ENCODE results near the gene RFX7. TPM values are rescaled to one million over a fixed set of nuclear protein-coding genes. Genes with fewer than 3 reads are reported as not detected.

The RFX7 gene
- total RNA-seq, 1 experiment from 2014 or later: 34.4 TPM

DNA sequence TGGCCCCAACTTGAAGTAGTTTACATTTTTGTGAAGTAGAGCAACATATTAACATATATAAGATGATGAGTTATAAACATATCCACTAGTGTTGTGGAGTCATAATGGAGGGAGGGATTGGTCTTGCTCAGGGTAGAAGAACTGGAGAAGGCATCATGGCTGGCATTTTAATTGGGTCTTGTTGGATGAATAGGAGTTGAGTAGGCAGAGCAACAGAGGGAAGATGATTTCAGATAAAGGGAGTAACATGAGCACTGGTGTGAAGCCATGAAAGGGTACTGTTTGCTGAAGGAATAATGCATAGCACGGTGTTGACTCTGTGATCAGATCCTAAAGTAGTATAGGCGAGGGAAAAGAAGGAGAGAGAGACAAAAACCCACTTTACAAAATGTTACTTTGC is 3.6 kb upstream of the RFX7 start:
- Histone ChIP-seq H3K4me3 (ENCODE audit: low read depth, low read length, poor library complexity, severe bottlenecking) (no peak overlapping the region), H3K9me3 (ENCODE audit: low read depth, low read length, poor library complexity, severe bottlenecking) (no peaks in the 10 kb centered on the region), H3K27me3 (replicated peaks; ENCODE audit: insufficient read depth, low read depth, low read length, poor library complexity) (no peaks in the 10 kb centered on the region), H3K27ac (ENCODE audit: low read depth, low read length, poor library complexity, severe bottlenecking) (no peak overlapping the region), H3K4me1 (ENCODE audit: insufficient read depth, low read length, poor library complexity, severe bottlenecking) (peaks cover 15% of the 10 kb centered on the region), H3K36me3 (ENCODE audit: insufficient read depth, low read length, poor library complexity, severe bottlenecking) (no peaks in the 10 kb centered on the region)
- no peak for TF ChIP-seq EZH2 (IDR thresholded peaks at IDR 0.05; ENCODE audit: borderline replicate concordance, low read depth, low read length, poor library complexity, severe bottlenecking)
- TF ChIP-seq, protein P1, sequence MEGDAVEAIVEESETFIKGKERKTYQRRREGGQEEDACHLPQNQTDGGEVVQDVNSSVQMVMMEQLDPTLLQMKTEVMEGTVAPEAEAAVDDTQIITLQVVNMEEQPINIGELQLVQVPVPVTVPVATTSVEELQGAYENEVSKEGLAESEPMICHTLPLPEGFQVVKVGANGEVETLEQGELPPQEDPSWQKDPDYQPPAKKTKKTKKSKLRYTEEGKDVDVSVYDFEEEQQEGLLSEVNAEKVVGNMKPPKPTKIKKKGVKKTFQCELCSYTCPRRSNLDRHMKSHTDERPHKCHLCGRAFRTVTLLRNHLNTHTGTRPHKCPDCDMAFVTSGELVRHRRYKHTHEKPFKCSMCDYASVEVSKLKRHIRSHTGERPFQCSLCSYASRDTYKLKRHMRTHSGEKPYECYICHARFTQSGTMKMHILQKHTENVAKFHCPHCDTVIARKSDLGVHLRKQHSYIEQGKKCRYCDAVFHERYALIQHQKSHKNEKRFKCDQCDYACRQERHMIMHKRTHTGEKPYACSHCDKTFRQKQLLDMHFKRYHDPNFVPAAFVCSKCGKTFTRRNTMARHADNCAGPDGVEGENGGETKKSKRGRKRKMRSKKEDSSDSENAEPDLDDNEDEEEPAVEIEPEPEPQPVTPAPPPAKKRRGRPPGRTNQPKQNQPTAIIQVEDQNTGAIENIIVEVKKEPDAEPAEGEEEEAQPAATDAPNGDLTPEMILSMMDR (conservative IDR thresholded peaks at IDR 0.05; ENCODE audit: low read depth, low read length): no peak
- CTCF ChIA-PET: no interaction called here
- intact Hi-C loops (cut with micrococcal nuclease; ENCODE audit: unreplicated experiment): loop anchor here (10.0 kb wide), 1 partner anchor 118 kb away; the partner anchor contains the start of gene TEX9
- no TSS peak for BruUV-seq (replicated peaks)
- POLR2A ChIA-PET (ENCODE audit: low non-redundant PET): no interaction called here
- DNase-seq (ENCODE audit: low spot score): no peak

DNA sequence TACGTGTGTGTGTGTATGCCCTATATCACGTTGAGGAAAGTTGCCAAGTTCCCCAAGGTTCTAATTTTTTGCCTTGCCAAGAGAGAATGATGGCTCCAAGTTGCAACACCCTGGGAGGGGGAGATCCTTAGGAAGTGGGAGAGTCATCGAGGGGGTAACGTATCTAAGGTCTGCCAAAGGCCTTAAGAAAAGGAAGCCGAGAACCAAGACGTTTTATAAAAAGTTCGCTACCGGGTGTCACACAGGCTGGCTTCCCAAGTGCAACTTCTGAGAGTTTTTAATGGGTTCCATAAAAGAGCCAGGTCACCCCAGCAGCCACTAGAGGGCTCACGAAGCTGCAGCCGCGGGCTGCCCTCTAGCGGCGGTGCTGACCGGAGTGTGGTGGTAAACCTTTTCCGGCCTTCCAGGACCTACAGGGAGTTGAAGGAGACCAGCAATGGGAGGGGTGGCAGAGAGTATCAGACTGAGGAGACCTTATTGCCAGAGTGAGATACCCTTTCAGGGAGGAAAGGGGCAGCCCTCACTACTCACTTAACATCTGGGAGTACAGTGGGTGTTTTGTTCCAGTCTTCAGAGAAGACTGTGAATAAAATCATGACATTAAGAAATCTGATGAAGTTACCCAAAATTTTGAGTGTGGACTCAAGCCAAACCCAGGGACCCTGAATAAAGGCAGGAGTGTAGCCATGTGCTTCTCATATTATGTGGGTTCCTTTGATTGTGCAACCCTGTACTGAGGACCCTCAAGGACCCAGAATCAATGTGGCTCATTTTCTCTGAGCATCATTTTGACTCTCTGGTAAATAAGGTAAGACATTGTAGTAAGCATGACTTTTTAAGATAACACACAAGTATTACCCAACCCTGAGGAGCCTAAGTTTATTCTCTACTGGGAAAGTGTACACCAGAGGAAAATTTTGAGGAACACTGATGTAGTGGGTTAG is 2.5 kb upstream of the RFX7 start:
- H3K27ac ChIP-seq (ENCODE audit: low read depth, low read length, poor library complexity, severe bottlenecking): peak overlapping the region; percentile 7
- H3K9me3 ChIP-seq (ENCODE audit: low read depth, low read length, poor library complexity, severe bottlenecking): no peaks in the 10 kb centered on the region
- CTCF ChIA-PET: interaction anchor here (1.1 kb wide), 1 partner anchor 1281 kb away, joined by 4 read pairs; no protein-coding TSS in a partner anchor
- BruUV-seq (replicated peaks): no TSS peak
- no peaks in the 10 kb centered on the region for H3K36me3 ChIP-seq (ENCODE audit: insufficient read depth, low read length, poor library complexity, severe bottlenecking)
- POLR2A ChIA-PET (ENCODE audit: low non-redundant PET): interaction anchor here (0.6 kb wide), 1 partner anchor 14 kb away, joined by 5 read pairs; no protein-coding TSS in a partner anchor
- DNase-seq (ENCODE audit: low spot score): peak; percentile 95
- H3K4me3 ChIP-seq (ENCODE audit: low read depth, low read length, poor library complexity, severe bottlenecking): peak overlapping the region; percentile 12
- no peak for TF ChIP-seq EZH2 (IDR thresholded peaks at IDR 0.05; ENCODE audit: borderline replicate concordance, low read depth, low read length, poor library complexity, severe bottlenecking)
- TF ChIP-seq, protein P1 (conservative IDR thresholded peaks at IDR 0.05; ENCODE audit: low read depth, low read length): peak; percentile 100
- H3K4me1 ChIP-seq (ENCODE audit: insufficient read depth, low read length, poor library complexity, severe bottlenecking): peaks cover 21% of the 10 kb centered on the region
- intact Hi-C loops (cut with micrococcal nuclease; ENCODE audit: unreplicated experiment): loop anchor here (10.0 kb wide), 1 partner anchor 119 kb away; the partner anchor contains the start of gene TEX9
- H3K27me3 ChIP-seq (replicated peaks; ENCODE audit: insufficient read depth, low read depth, low read length, poor library complexity): no peaks in the 10 kb centered on the region

DNA sequence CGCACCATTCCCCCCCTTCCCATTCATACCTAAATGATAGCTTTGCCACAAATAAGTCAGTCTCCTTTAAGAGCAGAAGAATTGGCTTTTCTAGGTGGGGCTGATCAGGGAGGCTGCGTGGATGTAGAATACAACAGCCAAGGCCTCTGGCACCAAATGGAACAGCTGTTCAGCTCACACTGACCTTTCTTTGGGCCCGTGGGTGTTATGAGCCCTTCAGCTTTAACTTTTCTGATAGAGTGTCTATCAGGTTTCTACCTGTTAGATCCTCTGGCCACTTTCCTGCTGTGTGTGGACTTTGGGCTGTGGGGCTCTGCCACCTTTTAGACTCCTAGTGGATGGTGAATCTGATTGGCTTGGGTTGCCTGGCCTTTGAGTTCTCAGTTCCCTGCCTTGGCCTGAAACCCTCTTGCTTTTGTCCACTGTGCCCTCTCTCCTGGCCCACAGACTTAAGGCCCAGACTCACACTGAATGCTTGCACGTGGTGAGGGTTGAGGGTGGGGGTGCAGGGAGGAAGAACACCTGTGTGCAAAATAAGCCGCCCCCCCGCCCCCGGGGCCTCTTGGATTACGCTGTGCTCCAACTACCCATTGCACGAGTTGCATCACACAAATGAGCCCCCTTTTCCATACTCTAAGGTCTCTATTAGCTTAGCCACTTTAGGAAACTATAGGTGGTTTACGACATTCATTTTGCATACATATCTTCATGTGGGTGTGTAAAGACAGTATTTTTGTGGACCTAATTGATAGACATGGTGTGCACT is 1.3 kb upstream of the RFX7 start:
- no TSS peak for BruUV-seq (replicated peaks)
- H3K27ac ChIP-seq (ENCODE audit: low read depth, low read length, poor library complexity, severe bottlenecking): peak overlapping the region; percentile 52
- H3K27me3 ChIP-seq (replicated peaks; ENCODE audit: insufficient read depth, low read depth, low read length, poor library complexity): no peaks in the 10 kb centered on the region
- intact Hi-C loops (cut with micrococcal nuclease; ENCODE audit: unreplicated experiment): loop anchor here (5.0 to 10.0 kb wide), 2 partner anchors 120 to 253 kb away; partner anchors contain the start of genes NEDD4 and TEX9
- H3K9me3 ChIP-seq (ENCODE audit: low read depth, low read length, poor library complexity, severe bottlenecking): no peaks in the 10 kb centered on the region
- CTCF ChIA-PET: interaction anchor here (0.6 to 1.1 kb wide), 2 partner anchors 577 to 1282 kb away, joined by 4 to 6 read pairs; no protein-coding TSS in a partner anchor
- no peaks in the 10 kb centered on the region for H3K36me3 ChIP-seq (ENCODE audit: insufficient read depth, low read length, poor library complexity, severe bottlenecking)
- DNase-seq (ENCODE audit: low spot score): no peak
- POLR2A ChIA-PET (ENCODE audit: low non-redundant PET): interaction anchor here (0.6 kb wide), 2 partner anchors 13 to 625 kb away, joined by 3 to 5 read pairs; no protein-coding TSS in a partner anchor
- H3K4me3 ChIP-seq (ENCODE audit: low read depth, low read length, poor library complexity, severe bottlenecking): no peak overlapping the region
- TF ChIP-seq, protein P1 (conservative IDR thresholded peaks at IDR 0.05; ENCODE audit: low read depth, low read length): no peak
- no peak for TF ChIP-seq EZH2 (IDR thresholded peaks at IDR 0.05; ENCODE audit: borderline replicate concordance, low read depth, low read length, poor library complexity, severe bottlenecking)
- H3K4me1 ChIP-seq (ENCODE audit: insufficient read depth, low read length, poor library complexity, severe bottlenecking): peaks cover 29% of the 10 kb centered on the region
